Natural killer cell (primary cell): ENCODE data around the gene UBE2K. TPM values are rescaled to one million over a fixed set of nuclear protein-coding genes. Genes with fewer than 3 reads are reported as not detected.
A peak's percentile ranks its signal among the peaks of the same experiment; 100 is the strongest.
"Not testable (repeated sequence)": the region's sequence is repeated elsewhere in the genome, so short reads cannot be mapped to it uniquely, and the experiment has no call there.

Source experiments
- ATAC-seq, 3 donors: fragments of 150-1000 bp in 2 of 3; fragments of 200-7000 bp in 1 of 3; cut with Tn5 transposase; 1 replicate in 1 of 3; 2 replicates in 2 of 3; pipeline ENCODE4 v1.10.0; 2021; ENCODE audit warnings: mild to moderate bottlenecking in 2 of 3, moderate library complexity in 2 of 3
- DNase-seq, 2 donors: peaks; one replicate each; pipeline versions ENCODE4 v3.0.0 to v3.0.0-alpha.2; 2013 to 2021; ENCODE audit warnings: mixed read lengths in 1 of 2
- H3K27ac ChIP-seq: one replicate; pipeline ENCODE4 v1.5.1; 2013; ENCODE audit warnings: mild to moderate bottlenecking, low read length
- H3K27me3 ChIP-seq: one replicate; pipeline ENCODE4 v1.6.1; 2013; ENCODE audit warnings: low read length; ENCODE audit not compliant: control insufficient read depth, insufficient read depth
- H3K36me3 ChIP-seq: one replicate; pipeline ENCODE4 v1.6.1; 2013; ENCODE audit warnings: low read length; ENCODE audit not compliant: control insufficient read depth, insufficient read depth
- H3K4me1 ChIP-seq: one replicate; pipeline ENCODE4 v1.6.1; 2013; ENCODE audit warnings: low read length; ENCODE audit not compliant: control insufficient read depth, insufficient read depth
- H3K4me3 ChIP-seq: one replicate; pipeline ENCODE4 v1.5.1; 2013; ENCODE audit warnings: low read length
- H3K9me3 ChIP-seq: one replicate; pipeline ENCODE4 v1.6.1; 2013; ENCODE audit warnings: low read length; ENCODE audit not compliant: control insufficient read depth, insufficient read depth
- H3K27ac Mint-ChIP-seq, 2 donors: one replicate each; pipeline ENCODE4 v1.8.0; 2022; ENCODE audit warnings: mild to moderate bottlenecking in 2 of 2, mixed read lengths in 2 of 2, moderate library complexity in 1 of 2
- H3K27me3 Mint-ChIP-seq, 2 donors: one replicate each; pipeline ENCODE4 v1.8.0; 2022; ENCODE audit warnings: low read depth in 2 of 2, mixed read lengths in 2 of 2
- H3K36me3 Mint-ChIP-seq: one replicate; pipeline ENCODE4 v1.8.0; 2022; ENCODE audit warnings: mixed read lengths
- H3K4me1 Mint-ChIP-seq, 2 donors: one replicate each; pipeline ENCODE4 v1.8.0; 2022; ENCODE audit warnings: mixed read lengths in 2 of 2
- H3K4me3 Mint-ChIP-seq: one replicate; pipeline ENCODE4 v1.8.0; 2022; ENCODE audit warnings: mild to moderate bottlenecking, moderate library complexity, mixed read lengths
- H3K9me3 Mint-ChIP-seq, 2 donors: one replicate each; pipeline ENCODE4 v1.8.0; 2022; ENCODE audit warnings: mixed read lengths in 2 of 2
- WGBS: methylation state at CpG from one replicate; pipeline ENCODE4 v1.1.7; 2013; ENCODE audit warnings: missing lambda C conversion rate; ENCODE audit not compliant: insufficient coverage; 5-methylcytosine and 5-hydroxymethylcytosine counted together
- intact Hi-C: fragments of 100-400 bp; cut with micrococcal nuclease; formaldehyde crosslinking; loops from one replicate; pipeline ENCODE4 v1.14.2; 2022
- total RNA-seq, 4 donors: library from RNA; stranded (reverse); fragments of 120-200 nt in 1 of 4; gene quantifications; one replicate each; pipeline versions ENCODE4 v1.2.3 to v1.2.4, GENCODE V29; 2013 to 2022
- TF ChIP-seq, protein P1 (sequence below): fragments of 200-600 bp; IDR thresholded peaks from one replicate; pipeline ENCODE4 v1.8.0; 2022; ENCODE audit warnings: antibody characterized with exemption

Gene UBE2K
- total RNA-seq, 3 donors from 2014 or later (not counting 1 experiment from before 2014, with no cell fraction given) = 38.0 to 53.9 (median 43.6) TPM

- TF ChIP-seq, protein P1, sequence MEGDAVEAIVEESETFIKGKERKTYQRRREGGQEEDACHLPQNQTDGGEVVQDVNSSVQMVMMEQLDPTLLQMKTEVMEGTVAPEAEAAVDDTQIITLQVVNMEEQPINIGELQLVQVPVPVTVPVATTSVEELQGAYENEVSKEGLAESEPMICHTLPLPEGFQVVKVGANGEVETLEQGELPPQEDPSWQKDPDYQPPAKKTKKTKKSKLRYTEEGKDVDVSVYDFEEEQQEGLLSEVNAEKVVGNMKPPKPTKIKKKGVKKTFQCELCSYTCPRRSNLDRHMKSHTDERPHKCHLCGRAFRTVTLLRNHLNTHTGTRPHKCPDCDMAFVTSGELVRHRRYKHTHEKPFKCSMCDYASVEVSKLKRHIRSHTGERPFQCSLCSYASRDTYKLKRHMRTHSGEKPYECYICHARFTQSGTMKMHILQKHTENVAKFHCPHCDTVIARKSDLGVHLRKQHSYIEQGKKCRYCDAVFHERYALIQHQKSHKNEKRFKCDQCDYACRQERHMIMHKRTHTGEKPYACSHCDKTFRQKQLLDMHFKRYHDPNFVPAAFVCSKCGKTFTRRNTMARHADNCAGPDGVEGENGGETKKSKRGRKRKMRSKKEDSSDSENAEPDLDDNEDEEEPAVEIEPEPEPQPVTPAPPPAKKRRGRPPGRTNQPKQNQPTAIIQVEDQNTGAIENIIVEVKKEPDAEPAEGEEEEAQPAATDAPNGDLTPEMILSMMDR = no peak
- ATAC-seq (peak; percentile 37 to 68 (median 46)), DNase-seq (no peak)
- H3K4me3 Mint-ChIP-seq = peak overlapping the region; percentile 21
- Histone ChIP-seq H3K36me3 (no peaks in the 10 kb centered on the region), H3K4me3 (no peak overlapping the region), H3K4me1 (peaks cover 27% of the 10 kb centered on the region), H3K9me3 (no peaks in the 10 kb centered on the region), H3K27me3 (no peaks in the 10 kb centered on the region), H3K27ac (no peak overlapping the region)
- H3K27me3 Mint-ChIP-seq = no peaks in the 10 kb centered on the region
- H3K9me3 Mint-ChIP-seq = no peaks in the 10 kb centered on the region
- H3K36me3 Mint-ChIP-seq = no peaks in the 10 kb centered on the region
- H3K4me1 Mint-ChIP-seq = peaks cover 57 to 62% of the 10 kb centered on the region in 2 donors
- peak overlapping the region; percentile 39 to 67 for H3K27ac Mint-ChIP-seq
- intact Hi-C loops = no loop called here
Measured at GRCh38 chr4:39719804-39720580, 22.1 kb downstream of the UBE2K start.

- H3K27me3 ChIP-seq, intact Hi-C loops, H3K27ac ChIP-seq, H3K4me3 Mint-ChIP-seq, H3K36me3 Mint-ChIP-seq, ATAC-seq, H3K9me3 ChIP-seq, H3K36me3 ChIP-seq, H3K27me3 Mint-ChIP-seq, H3K9me3 Mint-ChIP-seq, DNase-seq, H3K4me3 ChIP-seq: not testable (repeated sequence)
- Mint-ChIP-seq H3K27ac (peak overlapping the region; percentile 13 to 61), H3K4me1 (peaks cover 53 to 65% of the 10 kb centered on the region in 2 donors)
- H3K4me1 ChIP-seq = peaks cover 27% of the 10 kb centered on the region
- 83% methylated on average over 6 of the region's 6 CpGs for WGBS
Measured at GRCh38 chr4:39721273-39721672, 23.3 kb downstream of the UBE2K start.

DNA sequence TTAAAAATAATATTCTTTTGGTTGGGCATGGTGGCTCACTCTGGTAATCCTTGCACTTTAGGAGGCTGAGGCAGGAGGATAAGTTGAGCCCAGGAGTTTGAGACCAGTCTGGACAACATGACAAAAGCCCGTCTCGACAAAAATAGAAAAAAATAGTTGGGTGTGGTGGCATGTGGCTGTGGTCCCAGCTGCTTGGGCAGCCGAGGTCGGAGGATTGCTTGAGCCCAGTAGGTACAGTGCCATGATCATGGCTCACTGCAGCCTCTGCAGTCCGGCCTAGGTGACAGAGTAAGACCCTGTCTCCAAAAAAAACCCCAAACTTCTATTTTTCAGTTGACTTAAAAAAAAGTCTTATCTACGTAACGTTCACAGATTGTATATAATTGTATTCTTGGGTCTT lies 23.9 kb downstream of the UBE2K start:
- 67% methylated on average over 5 of the region's 7 CpGs for WGBS
- H3K27ac ChIP-seq = no peak overlapping the region
- no peak for DNase-seq
- no peak overlapping the region for H3K4me3 ChIP-seq
- Mint-ChIP-seq H3K27me3 (no peaks in the 10 kb centered on the region), H3K9me3 (no peaks in the 10 kb centered on the region), H3K27ac (peak overlapping the region; percentile 13 to 61), H3K4me1 (peaks cover 58 to 70% of the 10 kb centered on the region in 2 donors), H3K4me3 (no peak overlapping the region), H3K36me3 (no peaks in the 10 kb centered on the region)
- no peak for ATAC-seq
- no peaks in the 10 kb centered on the region for H3K36me3 ChIP-seq
- intact Hi-C loops = no loop called here
- H3K9me3 ChIP-seq = no peaks in the 10 kb centered on the region
- TF ChIP-seq, protein P1 = no peak
- no peaks in the 10 kb centered on the region for H3K27me3 ChIP-seq
- H3K4me1 ChIP-seq = peaks cover 27% of the 10 kb centered on the region

GRCh38 chr4:39729557-39729956 lies 31.6 kb downstream of the UBE2K start:
- ATAC-seq (no peak), DNase-seq (no peak)
- H3K4me1 Mint-ChIP-seq = peaks cover 28 to 38% of the 10 kb centered on the region in 2 donors
- TF ChIP-seq, protein P1 = no peak
- Histone ChIP-seq H3K4me1 (no peaks in the 10 kb centered on the region), H3K9me3 (no peaks in the 10 kb centered on the region), H3K4me3 (no peak overlapping the region), H3K36me3 (peaks cover 2% of the 10 kb centered on the region), H3K27ac (no peak overlapping the region), H3K27me3 (no peaks in the 10 kb centered on the region)
- H3K4me3 Mint-ChIP-seq = no peak overlapping the region
- no peaks in the 10 kb centered on the region for H3K36me3 Mint-ChIP-seq
- H3K27me3 Mint-ChIP-seq = no peaks in the 10 kb centered on the region
- peak overlapping the region; percentile 57 to 67 for H3K27ac Mint-ChIP-seq
- H3K9me3 Mint-ChIP-seq = no peaks in the 10 kb centered on the region
- intact Hi-C loops = no loop called here
- WGBS = 98% methylated on average over 4 of the region's 4 CpGs
